SJCRH30 (cell line): ENCODE data around the gene MPV17. TPM values are rescaled to one million over a fixed set of nuclear protein-coding genes. Genes with fewer than 3 reads are reported as not detected.
"Not testable (repeated sequence)": the region's sequence is repeated elsewhere in the genome, so short reads cannot be mapped to it uniquely, and the experiment has no call there.

Source experiments
- DNase-seq, 2 experiments: peaks; one replicate each; pipeline ENCODE4 v3.0.0-alpha.2; 2015 to 2020
- H3K27ac ChIP-seq: fragments of 250-450 bp; sonication (Bioruptor Pico); 2 replicates; pipeline ENCODE4 v1.5.1; 2020; ENCODE audit warnings: mild to moderate bottlenecking, moderate library complexity
- H3K27me3 ChIP-seq: fragments of 250-450 bp; sonication (Bioruptor Pico); 2 replicates; pipeline ENCODE4 v1.5.1; 2020; ENCODE audit warnings: mild to moderate bottlenecking, moderate library complexity
- H3K36me3 ChIP-seq: fragments of 250-450 bp; sonication (Bioruptor Pico); 2 replicates; pipeline ENCODE4 v1.5.1; 2020; ENCODE audit warnings: mild to moderate bottlenecking, moderate library complexity
- H3K4me1 ChIP-seq: fragments of 250-450 bp; sonication (Bioruptor Pico); 2 replicates; pipeline ENCODE4 v1.5.1; 2020; ENCODE audit warnings: mild to moderate bottlenecking, moderate library complexity
- H3K4me3 ChIP-seq: fragments of 250-450 bp; sonication (Bioruptor Pico); 2 replicates; pipeline ENCODE4 v1.5.1; 2020; ENCODE audit warnings: mild to moderate bottlenecking, moderate library complexity
- H3K9me3 ChIP-seq: fragments of 250-450 bp; sonication (Bioruptor Pico); replicated peaks from 2 replicates; pipeline ENCODE4 v1.5.1; 2020; ENCODE audit warnings: mild to moderate bottlenecking, moderate library complexity
- total RNA-seq: library from RNA; depleted of rRNA; stranded (reverse); fragments of >200 nt; shearing (Covaris generic); gene quantifications from 2 replicates; pipeline ENCODE4 v1.2.3, GENCODE V29; 2014

Gene MPV17
- total RNA-seq, 1 experiment from 2014 or later: 76.6 TPM

DNA sequence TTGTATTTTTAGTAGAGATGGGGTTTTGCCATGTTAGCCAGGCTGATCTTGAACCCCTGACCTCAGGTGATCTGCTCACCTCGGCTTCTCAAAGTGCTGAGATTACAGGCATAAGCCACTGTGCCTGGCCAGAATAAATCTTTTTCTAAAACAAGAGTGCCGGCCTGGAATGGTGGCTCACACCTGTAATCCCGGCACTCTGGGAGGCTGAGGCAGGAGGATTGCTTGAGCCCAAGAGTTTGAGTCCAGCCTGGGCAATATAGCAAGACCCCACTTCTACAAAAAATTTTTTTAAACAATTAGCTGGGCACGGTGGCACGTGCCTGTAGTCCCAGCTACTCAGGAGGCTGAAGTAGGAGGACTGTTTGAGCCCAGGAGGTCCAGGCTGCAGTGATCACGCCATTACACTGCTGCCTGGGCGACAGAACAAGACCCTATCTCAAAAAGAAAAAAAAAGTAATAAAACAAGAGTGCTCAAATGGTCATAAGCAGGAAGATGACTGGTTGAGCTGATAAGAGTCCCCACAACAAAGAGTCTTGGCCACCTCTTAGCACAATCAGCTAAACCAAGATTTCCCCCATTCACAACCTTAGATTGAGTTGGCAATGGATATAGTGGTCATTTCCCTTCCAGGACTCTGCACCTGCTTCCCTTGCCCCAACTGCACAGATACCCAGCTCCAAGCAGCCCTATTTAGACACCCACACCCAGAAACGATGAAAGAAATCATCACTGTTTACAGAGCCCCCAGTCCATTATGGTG, 8.8 kb downstream of the MPV17 start:
- H3K27ac ChIP-seq: no peak overlapping the region
- no peaks in the 10 kb centered on the region for H3K9me3 ChIP-seq
- H3K4me1 ChIP-seq: no peaks in the 10 kb centered on the region
- no peak for DNase-seq
- H3K27me3 ChIP-seq: no peaks in the 10 kb centered on the region
- H3K4me3 ChIP-seq: no peak overlapping the region
- no peaks in the 10 kb centered on the region for H3K36me3 ChIP-seq

DNA sequence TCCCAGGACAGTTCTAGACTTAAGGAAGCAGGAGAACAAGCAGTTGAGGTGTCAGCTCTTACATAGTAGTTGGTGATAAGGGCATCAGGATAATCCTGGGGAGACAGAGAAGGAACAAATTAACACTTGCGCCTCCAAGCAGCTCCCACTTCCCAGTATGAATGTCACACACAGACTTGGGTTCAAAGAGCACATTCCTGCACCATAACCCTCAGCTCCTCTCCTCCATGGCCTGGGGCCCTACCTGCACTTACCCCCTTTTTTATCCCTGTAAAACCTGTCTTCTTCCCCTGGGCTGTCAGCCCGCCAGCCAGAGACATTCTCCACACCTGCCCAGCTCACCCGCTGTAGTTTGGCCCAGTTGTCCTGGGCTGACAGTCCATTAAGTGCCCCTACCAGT, 10.7 kb downstream of the MPV17 start:
- no peak overlapping the region for H3K27ac ChIP-seq
- no peak overlapping the region for H3K4me3 ChIP-seq
- no peaks in the 10 kb centered on the region for H3K9me3 ChIP-seq
- H3K27me3 ChIP-seq: no peaks in the 10 kb centered on the region
- H3K4me1 ChIP-seq: no peaks in the 10 kb centered on the region
- DNase-seq: no peak
- H3K36me3 ChIP-seq: peaks cover 4% of the 10 kb centered on the region; the same call in 1 of the 2 replicates

DNA sequence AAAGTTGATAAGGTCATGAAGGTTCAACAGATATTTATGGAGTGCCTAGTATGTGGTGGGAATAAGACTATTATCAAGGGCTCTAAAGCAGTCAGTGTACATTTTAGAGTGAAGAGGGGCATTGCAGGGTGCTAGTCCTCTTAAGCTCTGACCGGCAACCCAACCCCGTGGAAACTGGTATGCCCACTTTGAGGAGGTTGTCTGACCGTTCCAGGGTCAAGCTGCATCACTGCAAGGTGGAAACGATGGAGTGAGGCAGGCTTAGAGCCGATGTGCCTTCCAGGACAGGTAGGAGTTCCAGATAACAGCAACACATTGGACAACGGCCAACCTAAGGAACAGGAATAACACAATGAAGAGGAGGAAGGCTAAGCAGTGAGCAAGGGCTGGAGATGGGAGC, 13.2 kb downstream of the MPV17 start:
- DNase-seq: no peak
- no peak overlapping the region for H3K27ac ChIP-seq
- no peak overlapping the region for H3K4me3 ChIP-seq
- H3K4me1 ChIP-seq: no peaks in the 10 kb centered on the region
- no peaks in the 10 kb centered on the region for H3K27me3 ChIP-seq
- H3K36me3 ChIP-seq: peaks cover 4% of the 10 kb centered on the region; the same call in 1 of the 2 replicates
- H3K9me3 ChIP-seq: no peaks in the 10 kb centered on the region

DNA sequence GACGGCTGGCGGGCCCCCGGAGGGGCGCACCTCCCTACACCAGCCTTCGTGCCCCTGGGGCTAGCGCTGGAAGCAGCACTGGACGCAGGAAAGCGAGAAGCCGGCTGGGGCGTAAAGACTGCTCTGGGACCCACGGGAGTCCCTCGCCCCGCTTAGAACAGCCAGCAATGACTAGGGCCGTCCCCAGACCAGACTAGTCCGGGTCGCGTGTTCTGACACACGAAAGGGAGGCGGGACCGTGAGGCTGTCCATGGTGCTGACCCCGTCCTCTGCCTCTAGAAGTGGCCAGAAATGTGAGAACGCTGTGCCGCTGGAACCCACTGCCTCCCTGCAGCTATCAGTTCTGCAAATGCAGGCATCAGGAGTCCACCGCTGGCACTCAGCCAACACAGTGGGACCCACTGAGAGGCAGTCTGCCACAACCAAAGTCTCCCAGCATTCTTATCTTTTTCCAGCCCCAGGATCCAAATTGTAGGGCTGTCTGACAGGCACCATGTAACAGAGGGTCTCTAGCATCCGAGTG, 14.5 kb downstream of the MPV17 start, which contains the start of gene UCN:
UCN (minus strand) TSS at position 87 of the 523 bp plus-strand sequence. CDS start 550 bp downstream, outside the sequence.
- Histone ChIP-seq H3K9me3 (no peaks in the 10 kb centered on the region), H3K27ac (no peak within 1 kb of the TSS), H3K4me3 (no peak within 1 kb of the TSS), H3K27me3 (no peaks in the 10 kb centered on the region), H3K4me1 (no peaks in the 10 kb centered on the region; the same call in 1 of the 2 replicates), H3K36me3 (peaks cover 4% of the 10 kb centered on the region; the same call in 1 of the 2 replicates)
- peak; percentile 30 to 33 for DNase-seq

DNA sequence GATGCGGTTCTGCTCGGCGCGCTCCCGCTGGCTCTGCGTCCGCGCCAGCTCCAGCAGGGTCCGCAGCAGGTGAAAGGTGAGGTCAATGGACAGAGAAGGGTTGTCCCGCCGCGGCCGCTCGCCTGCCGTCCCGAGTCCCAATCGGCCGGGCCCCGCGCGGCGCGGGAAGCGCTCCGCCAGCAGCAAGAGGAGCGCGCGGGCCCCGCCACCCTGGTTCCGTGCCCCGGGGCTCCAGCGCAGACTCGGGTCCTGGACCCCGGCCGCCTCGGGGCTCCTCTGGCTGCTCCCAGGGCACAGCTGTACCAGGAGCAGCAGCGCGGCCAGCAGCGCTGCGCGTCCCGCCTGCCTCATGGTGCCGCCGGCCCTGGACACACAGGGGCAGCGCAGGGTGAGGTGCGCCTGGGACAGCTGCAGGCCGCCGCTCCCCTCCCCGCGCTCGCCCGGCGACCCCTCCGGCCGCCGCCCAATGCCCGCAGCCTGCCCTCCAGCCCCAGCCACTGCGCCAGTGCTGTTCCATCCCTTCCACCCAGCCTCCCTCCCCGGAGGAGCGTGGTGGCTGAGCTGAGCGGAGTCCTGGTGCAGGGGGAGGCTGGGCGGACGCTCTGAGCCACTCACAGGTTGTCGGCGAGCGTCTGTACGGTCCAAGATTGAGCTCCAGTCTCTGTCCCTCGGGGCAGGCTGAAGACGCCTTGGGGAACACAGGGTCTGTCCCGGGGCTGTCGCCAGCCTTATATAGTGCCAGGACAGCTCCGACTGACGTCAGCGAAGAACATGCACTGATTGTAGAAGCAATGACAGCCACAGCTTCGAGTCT, 15.1 kb downstream of the MPV17 start:
- H3K4me1 ChIP-seq: no peaks in the 10 kb centered on the region; the same call in 1 of the 2 replicates
- no peak overlapping the region for H3K27ac ChIP-seq
- peaks cover 4% of the 10 kb centered on the region; the same call in 1 of the 2 replicates for H3K36me3 ChIP-seq
- DNase-seq: no peak
- H3K4me3 ChIP-seq: no peak overlapping the region
- H3K9me3 ChIP-seq: no peaks in the 10 kb centered on the region
- H3K27me3 ChIP-seq: no peaks in the 10 kb centered on the region

DNA sequence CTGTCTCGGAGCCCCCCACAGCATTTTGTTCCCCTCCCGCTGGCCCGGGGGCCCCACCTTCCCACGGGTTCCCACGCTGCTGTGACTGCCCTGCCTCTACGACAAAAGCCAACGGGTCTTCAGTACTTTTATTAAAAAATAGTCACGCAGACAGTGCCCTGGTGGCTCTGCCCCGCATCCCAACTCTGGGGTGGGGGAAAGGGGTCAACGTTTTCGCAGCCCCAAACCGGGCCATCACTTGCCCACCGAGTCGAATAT, 15.7 kb downstream of the MPV17 start:
- Histone ChIP-seq H3K27ac (no peak overlapping the region), H3K36me3 (peaks cover 4% of the 10 kb centered on the region; the same call in 1 of the 2 replicates), H3K9me3 (no peaks in the 10 kb centered on the region), H3K27me3 (no peaks in the 10 kb centered on the region), H3K4me3 (no peak overlapping the region), H3K4me1 (no peaks in the 10 kb centered on the region; the same call in 1 of the 2 replicates)
- DNase-seq: no peak

DNA sequence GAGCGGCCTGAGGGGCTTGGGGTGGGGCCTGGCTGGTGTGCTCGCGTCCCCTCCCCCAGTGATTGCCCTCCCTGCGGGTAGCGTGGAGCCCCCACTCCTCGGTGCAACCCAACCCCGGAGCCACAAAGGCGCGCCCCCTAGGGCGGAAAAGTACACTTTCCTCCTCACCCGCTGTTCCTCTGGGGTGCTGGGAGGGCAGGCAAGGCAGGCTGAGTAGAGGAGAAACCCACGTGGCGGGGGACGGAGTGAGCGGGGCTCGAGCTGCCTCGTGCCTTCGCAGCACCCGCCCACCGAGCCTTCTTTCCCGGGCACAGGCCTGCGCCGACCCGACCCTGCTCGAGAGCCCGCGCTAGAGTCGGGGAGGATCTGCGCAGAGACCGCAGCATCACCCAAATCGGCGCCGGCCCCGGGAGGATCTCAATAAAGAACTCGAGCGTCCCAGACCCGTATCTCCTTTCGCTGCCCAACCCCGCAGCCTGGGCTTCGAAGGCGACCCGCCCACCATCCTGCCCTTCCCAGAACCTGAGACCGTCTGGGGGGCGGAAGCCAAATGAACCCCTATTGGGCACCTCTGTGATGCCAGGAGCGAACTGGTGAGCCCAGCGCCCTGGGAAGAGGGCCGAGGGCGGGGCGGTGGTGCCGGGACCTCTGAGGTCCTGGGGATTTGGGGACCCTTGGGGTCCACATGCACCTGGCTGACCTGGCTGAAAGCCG, 16.2 kb downstream of the MPV17 start:
- Histone ChIP-seq H3K4me1 (no peaks in the 10 kb centered on the region; the same call in 1 of the 2 replicates), H3K4me3 (no peak overlapping the region), H3K27me3 (no peaks in the 10 kb centered on the region), H3K27ac (no peak overlapping the region), H3K36me3 (peaks cover 4% of the 10 kb centered on the region; the same call in 1 of the 2 replicates), H3K9me3 (no peaks in the 10 kb centered on the region)
- no peak for DNase-seq

DNA sequence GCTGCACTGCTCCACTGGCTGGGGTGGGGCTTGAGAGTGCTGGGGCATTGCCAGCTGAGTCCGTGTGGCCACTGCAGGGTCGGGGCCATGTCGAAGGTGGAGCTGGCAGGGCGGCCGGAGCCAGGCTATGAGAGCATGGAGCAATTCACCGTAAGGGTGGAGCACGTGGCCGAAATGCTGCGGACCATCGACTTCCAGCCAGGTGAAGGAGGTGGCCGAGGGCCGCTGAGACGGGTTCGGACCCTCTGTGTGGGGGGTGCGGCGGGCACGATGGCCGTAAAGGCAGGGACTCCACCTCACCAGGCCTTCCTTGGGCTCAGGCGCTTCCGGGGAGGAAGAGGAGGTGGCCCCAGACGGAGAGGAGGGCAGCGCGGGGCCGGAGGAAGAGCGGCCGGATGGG, 16.8 kb downstream of the MPV17 start:
- DNase-seq: no peak
- Histone ChIP-seq H3K9me3 (no peaks in the 10 kb centered on the region), H3K4me3 (no peak overlapping the region), H3K27ac (no peak overlapping the region), H3K36me3 (peaks cover 4% of the 10 kb centered on the region; the same call in 1 of the 2 replicates), H3K4me1 (no peaks in the 10 kb centered on the region; the same call in 1 of the 2 replicates), H3K27me3 (no peaks in the 10 kb centered on the region)

DNA sequence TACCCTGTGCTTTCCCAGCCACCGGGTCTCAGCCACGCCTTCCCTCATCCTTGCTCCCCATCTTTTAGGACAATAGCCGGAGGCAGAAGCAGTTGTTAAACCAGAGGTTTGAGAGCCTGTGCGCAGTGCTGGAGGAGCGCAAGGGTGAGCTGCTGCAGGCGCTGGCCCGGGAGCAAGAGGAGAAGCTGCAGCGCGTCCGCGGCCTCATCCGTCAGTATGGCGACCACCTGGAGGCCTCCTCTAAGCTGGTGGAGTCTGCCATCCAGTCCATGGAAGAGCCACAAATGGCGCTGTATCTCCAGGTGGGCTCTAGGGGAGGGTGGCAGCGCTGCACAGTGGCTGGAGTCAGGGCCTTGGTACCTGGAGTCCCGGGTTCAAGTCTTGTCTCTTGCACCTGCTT, 17.4 kb downstream of the MPV17 start:
- Histone ChIP-seq H3K36me3 (peaks cover 4% of the 10 kb centered on the region; the same call in 1 of the 2 replicates), H3K27me3 (no peaks in the 10 kb centered on the region), H3K27ac (no peak overlapping the region), H3K4me3 (no peak overlapping the region), H3K4me1 (no peaks in the 10 kb centered on the region; the same call in 1 of the 2 replicates), H3K9me3 (no peaks in the 10 kb centered on the region)
- no peak for DNase-seq

DNA sequence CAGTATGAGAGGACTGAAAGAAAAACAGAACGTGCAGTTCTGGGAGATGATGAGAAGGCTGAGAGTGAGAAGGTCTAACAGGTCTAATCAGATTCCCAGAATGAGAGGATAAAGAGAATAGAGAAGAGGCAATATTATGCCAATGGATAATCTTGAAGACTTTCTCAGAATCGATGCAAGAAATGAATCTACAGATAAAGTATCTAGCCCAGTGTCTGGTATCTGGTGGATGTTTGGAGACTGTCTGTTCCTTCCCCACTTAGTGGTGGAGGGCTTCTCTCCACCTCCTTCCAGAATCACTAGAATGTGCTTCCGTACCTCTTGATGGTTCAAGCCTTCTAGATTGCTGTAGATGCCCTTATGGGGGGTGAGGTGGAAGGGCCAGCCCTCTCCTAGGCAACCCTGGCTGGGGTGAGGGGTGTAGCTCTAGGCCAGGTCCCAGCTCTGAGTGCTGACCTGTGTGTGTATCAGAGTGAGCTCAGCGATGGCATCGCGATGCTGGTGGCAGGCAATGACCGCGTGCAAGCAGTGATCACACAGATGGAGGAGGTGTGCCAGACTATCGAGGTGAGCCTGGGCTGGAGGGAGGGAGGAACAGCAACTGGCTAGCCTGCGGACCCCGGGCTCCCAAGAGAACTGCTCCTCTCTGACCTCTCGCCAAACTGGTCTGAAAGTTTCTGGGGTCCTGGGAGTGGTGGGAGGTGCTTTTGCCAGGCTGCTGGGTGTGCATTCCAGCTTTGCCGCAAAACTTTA, 18.2 kb downstream of the MPV17 start:
- no peak overlapping the region for H3K27ac ChIP-seq
- no peaks in the 10 kb centered on the region for H3K9me3 ChIP-seq
- no peak overlapping the region for H3K4me3 ChIP-seq
- peaks cover 4% of the 10 kb centered on the region; the same call in 1 of the 2 replicates for H3K36me3 ChIP-seq
- no peaks in the 10 kb centered on the region; the same call in 1 of the 2 replicates for H3K4me1 ChIP-seq
- no peak for DNase-seq
- H3K27me3 ChIP-seq: no peaks in the 10 kb centered on the region

DNA sequence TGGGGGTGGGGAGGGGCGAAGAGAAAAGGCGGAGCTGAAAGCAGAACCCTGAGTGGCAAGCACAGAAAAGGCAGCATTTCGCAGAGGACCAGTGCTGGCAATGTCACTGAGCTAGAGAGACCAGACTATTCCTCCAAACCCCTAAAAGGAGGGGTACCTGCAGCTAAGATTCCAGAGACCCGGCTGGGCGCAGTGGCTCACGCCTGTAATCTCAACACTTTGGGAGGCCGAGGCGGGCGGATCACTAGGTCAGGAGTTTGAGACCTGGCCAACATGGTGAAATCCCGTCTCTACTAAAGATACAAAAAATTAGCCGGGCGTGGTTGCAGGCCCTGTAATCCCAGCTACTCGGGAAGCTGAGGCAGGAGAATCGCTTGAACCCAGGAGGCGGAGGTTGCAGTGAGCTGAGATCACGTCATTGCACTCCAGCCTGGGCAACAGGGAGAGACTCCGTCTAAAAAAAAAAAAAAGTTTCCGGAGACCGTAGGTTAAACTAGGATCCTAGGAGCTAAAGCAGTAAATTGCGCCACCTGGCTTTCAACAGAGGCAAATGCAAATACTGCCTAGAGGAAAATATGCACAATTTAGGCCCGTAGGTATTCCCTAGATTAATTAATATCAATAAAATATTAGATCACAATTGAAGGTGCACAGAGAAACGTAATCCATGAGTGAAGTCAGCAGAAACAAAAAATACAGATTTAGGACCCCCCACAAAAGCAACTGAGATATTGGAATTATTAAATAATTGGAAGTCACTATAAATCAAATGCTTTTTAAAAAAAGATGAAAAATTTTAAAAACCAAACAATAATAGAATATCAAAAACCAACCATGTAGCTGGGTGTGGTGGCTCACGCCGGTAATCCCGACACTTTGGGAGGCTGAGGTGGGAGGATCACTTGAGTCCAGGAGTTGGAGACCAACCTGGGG, 19.5 kb downstream of the MPV17 start:
- no peak overlapping the region for H3K27ac ChIP-seq
- 0 out of 2 replicates have a peak, but pooled peaks cover 5% of the 10 kb centered on the region for H3K27me3 ChIP-seq
- H3K9me3 ChIP-seq: no peaks in the 10 kb centered on the region
- no peaks in the 10 kb centered on the region for H3K36me3 ChIP-seq
- H3K4me1 ChIP-seq: no peaks in the 10 kb centered on the region; the same call in 1 of the 2 replicates
- H3K4me3 ChIP-seq: peak overlapping the region; percentile 42
- DNase-seq: peak; percentile 71 to 90

DNA sequence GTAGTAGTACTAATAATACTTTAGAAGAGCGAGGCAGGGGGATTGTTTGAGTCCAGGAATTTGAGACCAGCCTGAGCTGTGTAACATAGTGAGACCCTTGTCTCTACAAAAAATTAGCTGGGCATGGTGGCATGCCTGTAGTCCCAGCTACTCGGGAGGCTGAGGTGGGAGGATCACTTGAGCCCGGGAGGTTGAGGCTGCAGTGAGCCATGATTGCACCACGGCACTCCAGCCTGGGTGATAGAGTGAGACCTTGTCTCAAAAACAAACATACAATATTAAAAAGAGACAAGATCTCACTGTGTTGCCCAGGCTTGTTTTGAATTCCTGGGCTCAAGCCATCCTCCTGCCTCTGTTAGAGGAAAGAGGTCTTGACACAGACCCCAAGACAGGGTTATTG, 22.3 kb downstream of the MPV17 start:
- not testable (repeated sequence) for H3K27me3 ChIP-seq, DNase-seq, H3K9me3 ChIP-seq, H3K27ac ChIP-seq, H3K4me1 ChIP-seq, H3K36me3 ChIP-seq, H3K4me3 ChIP-seq
